ENCODE measurements around the gene XG.

Gene XG

GRCh38 chrX:2863646-2864045 lies 111.8 kb downstream of the XG start:
- TF ChIP-seq, protein P1, sequence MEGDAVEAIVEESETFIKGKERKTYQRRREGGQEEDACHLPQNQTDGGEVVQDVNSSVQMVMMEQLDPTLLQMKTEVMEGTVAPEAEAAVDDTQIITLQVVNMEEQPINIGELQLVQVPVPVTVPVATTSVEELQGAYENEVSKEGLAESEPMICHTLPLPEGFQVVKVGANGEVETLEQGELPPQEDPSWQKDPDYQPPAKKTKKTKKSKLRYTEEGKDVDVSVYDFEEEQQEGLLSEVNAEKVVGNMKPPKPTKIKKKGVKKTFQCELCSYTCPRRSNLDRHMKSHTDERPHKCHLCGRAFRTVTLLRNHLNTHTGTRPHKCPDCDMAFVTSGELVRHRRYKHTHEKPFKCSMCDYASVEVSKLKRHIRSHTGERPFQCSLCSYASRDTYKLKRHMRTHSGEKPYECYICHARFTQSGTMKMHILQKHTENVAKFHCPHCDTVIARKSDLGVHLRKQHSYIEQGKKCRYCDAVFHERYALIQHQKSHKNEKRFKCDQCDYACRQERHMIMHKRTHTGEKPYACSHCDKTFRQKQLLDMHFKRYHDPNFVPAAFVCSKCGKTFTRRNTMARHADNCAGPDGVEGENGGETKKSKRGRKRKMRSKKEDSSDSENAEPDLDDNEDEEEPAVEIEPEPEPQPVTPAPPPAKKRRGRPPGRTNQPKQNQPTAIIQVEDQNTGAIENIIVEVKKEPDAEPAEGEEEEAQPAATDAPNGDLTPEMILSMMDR (IDR thresholded peaks at IDR 0.05), result no peak

All from LNCAP (cell line).